Neural cell (in vitro differentiated cells): ENCODE measurements around the gene MYO9A. TPM values are rescaled to one million over a fixed set of nuclear protein-coding genes. Genes with fewer than 3 reads are reported as not detected.

Experiments used
- H2AFZ ChIP-seq: fragments of 200-600, 300-800 bp; sonication (generic), shearing (Covaris generic); 2 replicates; pipeline ENCODE4 v1.6.0; 2014; ENCODE audit warnings: low read depth, mild to moderate bottlenecking, antibody characterized with exemption, low read length, moderate library complexity
- H3F3A ChIP-seq: fragments of 200-600 bp; shearing (Covaris generic); 2 replicates; pipeline ENCODE4 v1.6.1; 2016; ENCODE audit warnings: mild to moderate bottlenecking, moderate library complexity, mixed read lengths, antibody characterized with exemption, low read length; ENCODE audit not compliant: insufficient read depth, poor library complexity, severe bottlenecking
- H3K27ac ChIP-seq: fragments of 200-600, 300-800 bp; sonication (generic), shearing (Covaris generic); 2 replicates; pipeline ENCODE4 v1.5.1; 2014; ENCODE audit warnings: mild to moderate bottlenecking, low read length, moderate library complexity
- H3K27me3 ChIP-seq: fragments of 300-800, 200-600 bp; sonication (generic), shearing (Covaris generic); 2 replicates; pipeline ENCODE4 v1.6.0; 2014; ENCODE audit warnings: mild to moderate bottlenecking, low read depth, low read length, moderate library complexity; ENCODE audit not compliant: insufficient read depth
- H3K36me3 ChIP-seq: fragments of 300-800, 200-600 bp; sonication (generic), shearing (Covaris generic); 2 replicates; pipeline ENCODE4 v1.5.1; 2014; ENCODE audit warnings: mild to moderate bottlenecking, antibody characterized with exemption, low read length, moderate library complexity; ENCODE audit not compliant: insufficient read depth
- H3K4me2 ChIP-seq: fragments of 300-800, 200-600 bp; sonication (generic), shearing (Covaris generic); 2 replicates; pipeline ENCODE4 v1.6.0; 2014; ENCODE audit warnings: mild to moderate bottlenecking, low read length
- H3K4me3 ChIP-seq: fragments of 300-800, 200-600 bp; sonication (generic), shearing (Covaris generic); 2 replicates; pipeline ENCODE4 v1.5.1; 2014; ENCODE audit warnings: mild to moderate bottlenecking, low read length, moderate library complexity
- H3K79me2 ChIP-seq: fragments of 200-600 bp; shearing (Covaris generic); replicated peaks from 2 replicates; pipeline ENCODE4 v1.6.0; 2014; ENCODE audit warnings: mild to moderate bottlenecking, low read length, moderate library complexity; ENCODE audit not compliant: insufficient read depth
- H3K9ac ChIP-seq: fragments of 300-800, 200-600 bp; sonication (generic), shearing (Covaris generic); 2 replicates; pipeline ENCODE4 v1.6.1; 2016; ENCODE audit warnings: mild to moderate bottlenecking, low read length, mixed read lengths
- H3K9me2 ChIP-seq: fragments of 200-600 bp; shearing (Covaris generic); 2 replicates; pipeline ENCODE4 v1.6.1; 2016; ENCODE audit warnings: mild to moderate bottlenecking, low read length, mixed read lengths; ENCODE audit not compliant: insufficient read depth
- H3K9me3 ChIP-seq: fragments of 200-600, 300-800 bp; sonication (generic), shearing (Covaris generic); 2 replicates; pipeline ENCODE4 v1.6.1; 2016; ENCODE audit warnings: mild to moderate bottlenecking, mixed run types, low read length, moderate library complexity, mixed read lengths
- H4K20me1 ChIP-seq: fragments of 200-600 bp; shearing (Covaris generic); 2 replicates; pipeline ENCODE4 v1.6.1; 2016; ENCODE audit warnings: mild to moderate bottlenecking, mixed run types; ENCODE audit not compliant: insufficient read depth
- EP300 ChIP-seq: fragments of 450-650 bp; conservative IDR thresholded peaks from 2 replicates; pipeline ENCODE4 v1.6.1; 2014; ENCODE audit warnings: antibody characterized with exemption, mild to moderate bottlenecking, moderate library complexity; ENCODE audit not compliant: poor library complexity, severe bottlenecking
- EZH2 ChIP-seq: fragments of 200-600, 300-800 bp; shearing (Covaris generic), sonication (generic); IDR thresholded peaks from 2 replicates; pipeline ENCODE4 v1.6.1; 2014; ENCODE audit warnings: antibody characterized with exemption, low read length, borderline replicate concordance, mild to moderate bottlenecking; ENCODE audit not compliant: insufficient read depth, poor library complexity, severe bottlenecking
- MXI1 ChIP-seq: fragments of 450-650 bp; conservative IDR thresholded peaks from 2 replicates; pipeline ENCODE4 v1.6.1; 2014; ENCODE audit warnings: antibody characterized with exemption, mild to moderate bottlenecking; ENCODE audit not compliant: poor library complexity, severe bottlenecking
- POLR2AphosphoS5 ChIP-seq: IDR thresholded peaks from 2 replicates; pipeline ENCODE4 v1.6.1; 2012
- RAD21 ChIP-seq: fragments of 450-650 bp; conservative IDR thresholded peaks from 2 replicates; pipeline ENCODE4 v1.6.1; 2014; ENCODE audit warnings: antibody characterized with exemption, mild to moderate bottlenecking, moderate library complexity
- SMC3 ChIP-seq: fragments of 450-650 bp; conservative IDR thresholded peaks from 2 replicates; pipeline ENCODE4 v1.6.1; 2014; ENCODE audit warnings: antibody characterized with exemption, mild to moderate bottlenecking, moderate library complexity; ENCODE audit not compliant: poor library complexity
- TAF1 ChIP-seq: IDR thresholded peaks from 2 replicates; pipeline ENCODE4 v1.6.1; 2012; ENCODE audit warnings: low read depth
- polyA plus RNA-seq: library from polyadenylated mRNA; depleted of rRNA; stranded (reverse); fragments of >200 nt; gene quantifications from 2 replicates; pipeline ENCODE4 v1.2.3, GENCODE V29; 2014
- TF ChIP-seq, protein P1 (sequence below): IDR thresholded peaks from 2 replicates; pipeline ENCODE4 v1.6.1; 2012; ENCODE audit warnings: borderline replicate concordance
- TF ChIP-seq, protein P2 (sequence below): fragments of 450-650 bp; IDR thresholded peaks from 2 replicates; pipeline ENCODE4 v1.5.1; 2014; ENCODE audit warnings: antibody characterized with exemption, mild to moderate bottlenecking, moderate library complexity; ENCODE audit not compliant: poor library complexity, severe bottlenecking

The MYO9A gene
- polyA plus RNA-seq, 1 donor from 2014 or later = 22.7 TPM

DNA sequence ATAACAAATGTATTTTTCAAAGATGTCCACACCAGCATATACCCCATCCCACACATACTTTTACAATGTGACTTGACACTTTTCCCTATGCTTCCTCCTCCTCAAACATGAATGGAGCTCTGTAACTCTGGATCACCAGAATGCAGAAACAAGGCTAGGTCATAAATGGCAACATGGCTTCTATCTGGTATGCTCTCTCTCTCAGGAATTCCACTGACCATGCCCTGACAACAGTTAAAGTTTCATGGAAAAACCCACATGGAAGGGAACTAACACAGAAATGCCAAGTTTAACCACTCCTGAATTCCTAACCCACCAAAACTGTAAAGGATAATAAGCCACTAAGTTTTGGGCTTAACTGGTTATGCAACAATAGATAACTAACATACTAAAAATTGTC is 19.9 kb downstream of the MYO9A start:
- H3K27me3 ChIP-seq = no peaks in the 10 kb centered on the region
- H3K9me3 ChIP-seq = no peaks in the 10 kb centered on the region
- no peak overlapping the region for H3K4me2 ChIP-seq
- H3K4me3 ChIP-seq = no peak overlapping the region
- H2AFZ ChIP-seq = no peak overlapping the region
- no peaks in the 10 kb centered on the region for H3K36me3 ChIP-seq
- no peaks in the 10 kb centered on the region for H4K20me1 ChIP-seq
- H3K79me2 ChIP-seq = no peaks in the 10 kb centered on the region
- no peak overlapping the region for H3K27ac ChIP-seq
- H3K9ac ChIP-seq = no peak overlapping the region
- TF ChIP-seq, protein P1, sequence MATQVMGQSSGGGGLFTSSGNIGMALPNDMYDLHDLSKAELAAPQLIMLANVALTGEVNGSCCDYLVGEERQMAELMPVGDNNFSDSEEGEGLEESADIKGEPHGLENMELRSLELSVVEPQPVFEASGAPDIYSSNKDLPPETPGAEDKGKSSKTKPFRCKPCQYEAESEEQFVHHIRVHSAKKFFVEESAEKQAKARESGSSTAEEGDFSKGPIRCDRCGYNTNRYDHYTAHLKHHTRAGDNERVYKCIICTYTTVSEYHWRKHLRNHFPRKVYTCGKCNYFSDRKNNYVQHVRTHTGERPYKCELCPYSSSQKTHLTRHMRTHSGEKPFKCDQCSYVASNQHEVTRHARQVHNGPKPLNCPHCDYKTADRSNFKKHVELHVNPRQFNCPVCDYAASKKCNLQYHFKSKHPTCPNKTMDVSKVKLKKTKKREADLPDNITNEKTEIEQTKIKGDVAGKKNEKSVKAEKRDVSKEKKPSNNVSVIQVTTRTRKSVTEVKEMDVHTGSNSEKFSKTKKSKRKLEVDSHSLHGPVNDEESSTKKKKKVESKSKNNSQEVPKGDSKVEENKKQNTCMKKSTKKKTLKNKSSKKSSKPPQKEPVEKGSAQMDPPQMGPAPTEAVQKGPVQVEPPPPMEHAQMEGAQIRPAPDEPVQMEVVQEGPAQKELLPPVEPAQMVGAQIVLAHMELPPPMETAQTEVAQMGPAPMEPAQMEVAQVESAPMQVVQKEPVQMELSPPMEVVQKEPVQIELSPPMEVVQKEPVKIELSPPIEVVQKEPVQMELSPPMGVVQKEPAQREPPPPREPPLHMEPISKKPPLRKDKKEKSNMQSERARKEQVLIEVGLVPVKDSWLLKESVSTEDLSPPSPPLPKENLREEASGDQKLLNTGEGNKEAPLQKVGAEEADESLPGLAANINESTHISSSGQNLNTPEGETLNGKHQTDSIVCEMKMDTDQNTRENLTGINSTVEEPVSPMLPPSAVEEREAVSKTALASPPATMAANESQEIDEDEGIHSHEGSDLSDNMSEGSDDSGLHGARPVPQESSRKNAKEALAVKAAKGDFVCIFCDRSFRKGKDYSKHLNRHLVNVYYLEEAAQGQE = no peak
- TF ChIP-seq, protein P2, sequence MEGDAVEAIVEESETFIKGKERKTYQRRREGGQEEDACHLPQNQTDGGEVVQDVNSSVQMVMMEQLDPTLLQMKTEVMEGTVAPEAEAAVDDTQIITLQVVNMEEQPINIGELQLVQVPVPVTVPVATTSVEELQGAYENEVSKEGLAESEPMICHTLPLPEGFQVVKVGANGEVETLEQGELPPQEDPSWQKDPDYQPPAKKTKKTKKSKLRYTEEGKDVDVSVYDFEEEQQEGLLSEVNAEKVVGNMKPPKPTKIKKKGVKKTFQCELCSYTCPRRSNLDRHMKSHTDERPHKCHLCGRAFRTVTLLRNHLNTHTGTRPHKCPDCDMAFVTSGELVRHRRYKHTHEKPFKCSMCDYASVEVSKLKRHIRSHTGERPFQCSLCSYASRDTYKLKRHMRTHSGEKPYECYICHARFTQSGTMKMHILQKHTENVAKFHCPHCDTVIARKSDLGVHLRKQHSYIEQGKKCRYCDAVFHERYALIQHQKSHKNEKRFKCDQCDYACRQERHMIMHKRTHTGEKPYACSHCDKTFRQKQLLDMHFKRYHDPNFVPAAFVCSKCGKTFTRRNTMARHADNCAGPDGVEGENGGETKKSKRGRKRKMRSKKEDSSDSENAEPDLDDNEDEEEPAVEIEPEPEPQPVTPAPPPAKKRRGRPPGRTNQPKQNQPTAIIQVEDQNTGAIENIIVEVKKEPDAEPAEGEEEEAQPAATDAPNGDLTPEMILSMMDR = no peak
- no peak for TF ChIP-seq POLR2AphosphoS5
- no peak for TF ChIP-seq EZH2
- no peak for TF ChIP-seq EP300
- TF ChIP-seq SMC3 = no peak
- no peaks in the 10 kb centered on the region for H3F3A ChIP-seq
- no peaks in the 10 kb centered on the region for H3K9me2 ChIP-seq

GRCh38 chr15:72096796-72097195 is 21.2 kb downstream of the MYO9A start:
- H3F3A ChIP-seq = no peaks in the 10 kb centered on the region
- no peak overlapping the region for H3K4me3 ChIP-seq
- H4K20me1 ChIP-seq = no peaks in the 10 kb centered on the region
- no peaks in the 10 kb centered on the region for H3K9me3 ChIP-seq
- no peak overlapping the region for H2AFZ ChIP-seq
- no peaks in the 10 kb centered on the region for H3K36me3 ChIP-seq
- H3K27ac ChIP-seq = no peak overlapping the region
- H3K9me2 ChIP-seq = no peaks in the 10 kb centered on the region
- H3K79me2 ChIP-seq = no peaks in the 10 kb centered on the region
- TF ChIP-seq POLR2AphosphoS5 (no peak), TAF1 (no peak), SMC3 (no peak), RAD21 (no peak), EZH2 (no peak), MXI1 (no peak), EP300 (no peak)
- TF ChIP-seq, protein P2 = no peak
- TF ChIP-seq, protein P1 = no peak
- no peaks in the 10 kb centered on the region for H3K27me3 ChIP-seq
- no peak overlapping the region for H3K4me2 ChIP-seq
- no peak overlapping the region for H3K9ac ChIP-seq
